ENCODE results near the gene RPL5.

Gene RPL5

DNA sequence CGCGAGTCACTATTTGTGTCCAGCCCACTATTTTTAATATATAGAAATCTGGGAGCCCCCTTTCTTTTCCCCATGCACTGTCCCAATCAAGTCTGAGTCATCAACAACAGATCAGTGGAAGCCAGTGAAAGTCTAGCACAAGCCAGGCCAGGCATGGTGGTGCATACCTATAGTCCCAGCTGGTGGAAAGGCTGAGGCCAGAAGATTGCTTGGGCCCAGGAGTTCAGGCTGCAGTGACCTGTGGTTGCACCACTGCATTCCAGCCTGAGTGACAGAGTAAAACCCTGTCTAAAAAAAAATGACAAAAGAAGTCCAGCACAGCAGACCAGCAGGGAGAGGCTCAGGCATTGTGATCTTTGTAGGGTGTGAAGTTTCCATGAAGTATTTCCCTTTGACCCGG lies 9.0 kb upstream of the RPL5 start:
- TF ChIP-seq ZFX (IDR thresholded peaks at IDR 0.05) (no peak), CTCF (conservative IDR thresholded peaks at IDR 0.05) (no peak)
- H3K27ac ChIP-seq = no peak overlapping the region

GRCh38 chr1:92826792-92827191 lies 5.0 kb upstream of the RPL5 start:
- TF ChIP-seq ZFX (IDR thresholded peaks at IDR 0.05) = no peak
- no peak for TF ChIP-seq CTCF (conservative IDR thresholded peaks at IDR 0.05)
- H3K27ac ChIP-seq = no peak overlapping the region

DNA sequence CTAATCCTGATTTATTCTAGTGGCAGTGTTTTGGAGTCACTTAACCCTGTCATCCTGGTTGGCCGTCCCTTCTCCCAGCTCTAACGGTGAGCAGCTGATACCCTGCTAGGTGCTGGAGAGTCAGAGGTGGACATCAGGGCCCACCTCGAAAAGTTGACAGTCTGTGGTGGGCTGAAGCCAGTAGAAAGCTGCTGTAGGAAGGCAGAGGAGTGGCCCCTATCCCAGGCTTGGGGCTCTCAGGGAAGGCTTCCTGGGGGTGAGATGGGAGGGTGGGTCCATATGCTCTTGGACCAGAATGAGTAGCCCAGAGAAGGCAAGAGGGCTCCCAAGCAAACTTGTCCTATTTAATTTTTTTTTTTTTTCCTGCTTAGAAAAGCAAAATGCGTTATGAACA lies 475 bp upstream of the RPL5 start:
- H3K27ac ChIP-seq = peak overlapping the region; percentile 94
- no peak for TF ChIP-seq CTCF (conservative IDR thresholded peaks at IDR 0.05)
- no peak for TF ChIP-seq ZFX (IDR thresholded peaks at IDR 0.05)

DNA sequence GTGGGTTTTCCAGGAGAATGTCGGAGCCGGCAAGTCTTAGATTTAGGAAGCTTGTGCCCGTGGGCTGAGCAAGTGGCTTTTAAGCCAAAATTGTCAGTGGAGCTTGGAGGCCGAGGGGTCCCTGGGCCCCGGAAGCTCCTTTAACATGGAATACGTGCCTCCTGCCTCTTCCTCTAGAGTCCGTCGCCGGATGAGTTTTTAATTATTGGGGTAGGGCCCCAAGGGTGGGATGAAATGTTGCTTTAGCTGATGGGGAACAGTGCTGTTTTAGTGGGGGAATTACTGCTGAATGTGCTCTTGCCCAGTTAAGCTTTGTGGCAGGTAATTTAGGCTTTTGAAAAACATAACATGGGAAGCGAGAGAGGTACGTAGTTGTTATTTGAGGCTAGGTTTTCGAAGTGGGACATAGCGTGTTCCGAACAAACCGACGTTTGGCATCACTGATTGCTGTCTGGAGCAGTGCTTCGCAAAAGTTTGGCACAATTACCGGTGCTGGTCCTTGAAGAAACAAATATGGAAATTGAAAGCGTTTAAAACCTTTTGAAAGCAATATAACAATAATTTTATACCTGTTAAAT lies 786 bp downstream of the RPL5 start:
- H3K27ac ChIP-seq = peak overlapping the region; percentile 94
- no peak for TF ChIP-seq ZFX (IDR thresholded peaks at IDR 0.05)
- TF ChIP-seq CTCF (conservative IDR thresholded peaks at IDR 0.05) = no peak

GRCh38 chr1:92833840-92834239 lies 2.0 kb downstream of the RPL5 start:
- TF ChIP-seq CTCF (conservative IDR thresholded peaks at IDR 0.05) (no peak), ZFX (IDR thresholded peaks at IDR 0.05) (no peak)
- H3K27ac ChIP-seq = no peak overlapping the region

DNA sequence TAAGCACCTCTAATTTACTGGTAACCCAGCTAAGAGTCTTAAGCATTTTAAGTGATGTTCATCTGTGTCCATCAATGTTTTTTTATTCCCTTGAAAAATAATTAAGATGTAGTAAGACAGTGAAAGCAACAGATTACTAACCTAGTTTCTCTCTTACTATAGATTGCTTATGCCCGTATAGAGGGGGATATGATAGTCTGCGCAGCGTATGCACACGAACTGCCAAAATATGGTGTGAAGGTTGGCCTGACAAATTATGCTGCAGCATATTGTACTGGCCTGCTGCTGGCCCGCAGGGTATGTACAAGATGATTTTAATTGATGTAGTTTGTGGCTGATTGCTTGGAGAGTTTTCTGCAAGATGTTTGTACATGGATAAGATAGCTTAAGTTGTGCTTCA lies 2.8 kb downstream of the RPL5 start:
- no peak overlapping the region for H3K27ac ChIP-seq

GRCh38 chr1:92837062-92837461 lies 5.2 kb downstream of the RPL5 start:
- H3K27ac ChIP-seq = no peak overlapping the region
- TF ChIP-seq CTCF (conservative IDR thresholded peaks at IDR 0.05) (no peak), ZFX (IDR thresholded peaks at IDR 0.05) (no peak)

More for the DNA sequence above, 2.8 kb downstream of the RPL5 start:
- TF ChIP-seq CTCF (conservative IDR thresholded peaks at IDR 0.05) (no peak), ZFX (IDR thresholded peaks at IDR 0.05) (no peak)

All from C4-2B (cell line).